MCF 10A (cell line): ENCODE results near the gene AASDHPPT. TPM values are rescaled to one million over a fixed set of nuclear protein-coding genes. Genes with fewer than 3 reads are reported as not detected.

Experiments used
- BruUV-seq: library from RNA; stranded (reverse); fragments of 400-500 nt; replicated peaks from 2 replicates; lab custom pipeline; 2021; lab: Mats Ljungman, UMichigan
- CTCF ChIA-PET: fragments of 300-600 bp; sonication (Branson Sonifier 250); formaldehyde crosslinking; extraction: SDS; loops from one replicate; lab custom pipeline; 2021; ENCODE audit warnings: antibody characterized with exemption, inconsistent platforms; lab: Yijun Ruan, JAX
- POLR2A ChIA-PET: fragments of 300-600, 350-650 bp; sonication (Branson Sonifier 250); formaldehyde crosslinking; extraction: SDS; loops from one replicate; lab custom pipeline; 2020; ENCODE audit warnings: antibody characterized with exemption, inconsistent platforms; lab: Yijun Ruan, JAX
- DNase-seq: peaks from one replicate; pipeline ENCODE4 v3.0.0-alpha.2; 2018; ENCODE audit not compliant: unreplicated experiment
- H3K27ac Mint-ChIP-seq: one replicate; pipeline ENCODE4 v1.8.0; 2022; ENCODE audit warnings: mild to moderate bottlenecking, low read depth, mixed read lengths; ENCODE audit not compliant: unreplicated experiment
- H3K27me3 Mint-ChIP-seq: one replicate; pipeline ENCODE4 v1.8.0; 2022; ENCODE audit warnings: mixed read lengths; ENCODE audit not compliant: insufficient read depth, unreplicated experiment
- H3K36me3 Mint-ChIP-seq: one replicate; pipeline ENCODE4 v1.8.0; 2022; ENCODE audit warnings: mild to moderate bottlenecking, moderate library complexity, mixed read lengths; ENCODE audit not compliant: insufficient read depth, unreplicated experiment
- H3K4me1 Mint-ChIP-seq: one replicate; pipeline ENCODE4 v1.8.0; 2022; ENCODE audit warnings: mixed read lengths; ENCODE audit not compliant: insufficient read depth, unreplicated experiment
- H3K4me3 Mint-ChIP-seq: one replicate; pipeline ENCODE4 v1.8.0; 2022; ENCODE audit warnings: mild to moderate bottlenecking, moderate library complexity, mixed read lengths; ENCODE audit not compliant: unreplicated experiment
- H3K9me3 Mint-ChIP-seq: one replicate; pipeline ENCODE4 v1.8.0; 2022; ENCODE audit warnings: mixed read lengths; ENCODE audit not compliant: unreplicated experiment
- CTCF ChIP-seq: fragments of 200-600 bp; IDR thresholded peaks from one replicate; pipeline ENCODE4 v1.8.0; 2022; ENCODE audit warnings: antibody characterized with exemption, mild to moderate bottlenecking; ENCODE audit not compliant: unreplicated experiment
- intact Hi-C: fragments of 100-400 bp; cut with micrococcal nuclease; formaldehyde crosslinking; loops from 2 replicates; pipeline ENCODE4 v1.14.1; 2022
- total RNA-seq: library from RNA; stranded (reverse); gene quantifications from 2 replicates; pipeline ENCODE4 v1.2.3, GENCODE V29; 2022

The AASDHPPT gene
- total RNA-seq, 1 experiment from 2014 or later = 56.3 TPM

GRCh38 chr11:106101370-106101769 is 23.9 kb downstream of the AASDHPPT start:
- no peak overlapping the region for H3K4me3 Mint-ChIP-seq
- ChIA-PET CTCF (interaction anchor here (0.6 kb wide), 1 partner anchor 312 kb away, joined by 3 read pairs; no protein-coding TSS in a partner anchor), POLR2A (interaction anchor here (1.1 to 1.8 kb wide), 2 partner anchors 10 to 25 kb away, joined by 3 to 5 read pairs; no protein-coding TSS in a partner anchor)
- DNase-seq = no peak
- no TSS peak for BruUV-seq
- no peaks in the 10 kb centered on the region for H3K27me3 Mint-ChIP-seq
- no peak for TF ChIP-seq CTCF
- H3K36me3 Mint-ChIP-seq = peaks cover 36% of the 10 kb centered on the region
- H3K9me3 Mint-ChIP-seq = no peaks in the 10 kb centered on the region
- intact Hi-C loops = no loop called here
- H3K4me1 Mint-ChIP-seq = no peaks in the 10 kb centered on the region
- H3K27ac Mint-ChIP-seq = no peak overlapping the region

GRCh38 chr11:106101819-106102218 is 24.4 kb downstream of the AASDHPPT start:
- POLR2A ChIA-PET = interaction anchor here (1.1 to 1.8 kb wide), 2 partner anchors 10 to 25 kb away, joined by 3 to 5 read pairs; no protein-coding TSS in a partner anchor
- no peaks in the 10 kb centered on the region for H3K9me3 Mint-ChIP-seq
- BruUV-seq = no TSS peak
- CTCF ChIA-PET = interaction anchor here (0.6 kb wide), 1 partner anchor 312 kb away, joined by 3 read pairs; no protein-coding TSS in a partner anchor
- no peak for TF ChIP-seq CTCF
- intact Hi-C loops = no loop called here
- peaks cover 31% of the 10 kb centered on the region for H3K36me3 Mint-ChIP-seq
- H3K4me1 Mint-ChIP-seq = no peaks in the 10 kb centered on the region
- no peaks in the 10 kb centered on the region for H3K27me3 Mint-ChIP-seq
- no peak overlapping the region for H3K4me3 Mint-ChIP-seq
- peak; percentile 9 for DNase-seq
- H3K27ac Mint-ChIP-seq = no peak overlapping the region

- peaks cover 5% of the 10 kb centered on the region for H3K36me3 Mint-ChIP-seq
- intact Hi-C loops = no loop called here
- ChIA-PET CTCF (interaction anchor here (0.9 kb wide), 1 partner anchor 19 kb away, joined by 3 read pairs; no protein-coding TSS in a partner anchor), POLR2A (no interaction called here)
- H3K4me3 Mint-ChIP-seq = no peak overlapping the region
- no peak for TF ChIP-seq CTCF
- DNase-seq = no peak
- no TSS peak for BruUV-seq
- H3K9me3 Mint-ChIP-seq = no peaks in the 10 kb centered on the region
- no peaks in the 10 kb centered on the region for H3K27me3 Mint-ChIP-seq
- H3K4me1 Mint-ChIP-seq = no peaks in the 10 kb centered on the region
- H3K27ac Mint-ChIP-seq = no peak overlapping the region
These were observed 28.5 kb downstream of the AASDHPPT start for GRCh38 chr11:106105986-106106385.

GRCh38 chr11:106121570-106122320 is 44.3 kb downstream of the AASDHPPT start:
- no peak overlapping the region for H3K27ac Mint-ChIP-seq
- no peak for DNase-seq
- TF ChIP-seq CTCF = no peak
- H3K4me3 Mint-ChIP-seq = no peak overlapping the region
- BruUV-seq = no TSS peak
- no peaks in the 10 kb centered on the region for H3K36me3 Mint-ChIP-seq
- H3K4me1 Mint-ChIP-seq = no peaks in the 10 kb centered on the region
- CTCF ChIA-PET = interaction anchor here (0.5 to 1.0 kb wide), 2 partner anchors 12 to 115 kb away, joined by 3 read pairs; no protein-coding TSS in a partner anchor
- intact Hi-C loops = no loop called here
- POLR2A ChIA-PET = no interaction called here
- H3K27me3 Mint-ChIP-seq = peaks cover 18% of the 10 kb centered on the region
- H3K9me3 Mint-ChIP-seq = no peaks in the 10 kb centered on the region
